Measurements from ENCODE around the gene GALC. TPM values are rescaled to one million over a fixed set of nuclear protein-coding genes. Genes with fewer than 3 reads are reported as not detected.
A peak's percentile ranks its signal among the peaks of the same experiment; 100 is the strongest.

Gene GALC
- total RNA-seq, 2 donors from 2014 or later = 31.8 to 76.0 TPM

GRCh38 chr14:87998482-87998881, 5.5 kb upstream of the GALC start:
- H3K4me3 Mint-ChIP-seq = no peak overlapping the region
- no peaks in the 10 kb centered on the region for H3K9me3 Mint-ChIP-seq
- Histone ChIP-seq H3K27ac (ENCODE audit: low read depth, low read length) (no peak overlapping the region), H3K4me3 (ENCODE audit: low read length) (no peak overlapping the region), H3K9ac (ENCODE audit: extremely low read depth, low read length, poor library complexity, severe bottlenecking) (no peak overlapping the region), H3K4me1 (ENCODE audit: control insufficient read depth, insufficient read depth, low read length) (peaks cover 11% of the 10 kb centered on the region), H3K9me3 (ENCODE audit: control insufficient read depth, low read length) (peaks cover 12% of the 10 kb centered on the region), H3K36me3 (ENCODE audit: control insufficient read depth, insufficient read depth, low read length) (no peaks in the 10 kb centered on the region), H3K27me3 (ENCODE audit: control insufficient read depth, insufficient read depth, low read length, poor library complexity, severe bottlenecking) (no peaks in the 10 kb centered on the region)
- no peaks in the 10 kb centered on the region for H3K27me3 Mint-ChIP-seq (ENCODE audit: insufficient read depth)
- no peaks in the 10 kb centered on the region for H3K36me3 Mint-ChIP-seq (ENCODE audit: low read depth)
- TF ChIP-seq, protein P1, sequence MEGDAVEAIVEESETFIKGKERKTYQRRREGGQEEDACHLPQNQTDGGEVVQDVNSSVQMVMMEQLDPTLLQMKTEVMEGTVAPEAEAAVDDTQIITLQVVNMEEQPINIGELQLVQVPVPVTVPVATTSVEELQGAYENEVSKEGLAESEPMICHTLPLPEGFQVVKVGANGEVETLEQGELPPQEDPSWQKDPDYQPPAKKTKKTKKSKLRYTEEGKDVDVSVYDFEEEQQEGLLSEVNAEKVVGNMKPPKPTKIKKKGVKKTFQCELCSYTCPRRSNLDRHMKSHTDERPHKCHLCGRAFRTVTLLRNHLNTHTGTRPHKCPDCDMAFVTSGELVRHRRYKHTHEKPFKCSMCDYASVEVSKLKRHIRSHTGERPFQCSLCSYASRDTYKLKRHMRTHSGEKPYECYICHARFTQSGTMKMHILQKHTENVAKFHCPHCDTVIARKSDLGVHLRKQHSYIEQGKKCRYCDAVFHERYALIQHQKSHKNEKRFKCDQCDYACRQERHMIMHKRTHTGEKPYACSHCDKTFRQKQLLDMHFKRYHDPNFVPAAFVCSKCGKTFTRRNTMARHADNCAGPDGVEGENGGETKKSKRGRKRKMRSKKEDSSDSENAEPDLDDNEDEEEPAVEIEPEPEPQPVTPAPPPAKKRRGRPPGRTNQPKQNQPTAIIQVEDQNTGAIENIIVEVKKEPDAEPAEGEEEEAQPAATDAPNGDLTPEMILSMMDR (conservative IDR thresholded peaks at IDR 0.05) = no peak
- H3K27ac Mint-ChIP-seq = no peak overlapping the region
- peaks cover 20% of the 10 kb centered on the region for H3K4me1 Mint-ChIP-seq
- no peak for DNase-seq

DNA sequence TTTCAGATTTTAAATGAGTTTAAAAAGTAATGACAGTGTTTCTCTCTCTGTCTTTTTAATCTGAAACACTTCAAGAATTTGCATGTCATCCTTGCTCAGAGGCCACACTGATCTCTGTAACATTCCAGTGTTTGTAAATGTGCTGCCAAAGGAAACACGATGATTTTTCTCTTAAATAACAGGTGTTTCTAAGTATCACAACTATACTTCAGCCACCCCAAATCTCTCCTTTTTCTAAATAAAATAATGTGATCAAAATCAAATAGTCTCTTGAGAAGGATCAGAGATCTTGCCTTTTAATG, 3.3 kb upstream of the GALC start:
- Mint-ChIP-seq H3K27ac (peak overlapping the region; percentile 37), H3K4me3 (no peak overlapping the region), H3K27me3 (ENCODE audit: insufficient read depth) (no peaks in the 10 kb centered on the region), H3K36me3 (ENCODE audit: low read depth) (no peaks in the 10 kb centered on the region), H3K9me3 (no peaks in the 10 kb centered on the region), H3K4me1 (peaks cover 27% of the 10 kb centered on the region)
- peaks cover 12% of the 10 kb centered on the region for H3K9me3 ChIP-seq (ENCODE audit: control insufficient read depth, low read length)
- DNase-seq = no peak
- H3K9ac ChIP-seq (ENCODE audit: extremely low read depth, low read length, poor library complexity, severe bottlenecking) = no peak overlapping the region
- 80 to 100% methylated on average over 1 of the region's 1 CpG for WGBS, 2 experiments (ENCODE audit: insufficient coverage in 1 of 2, insufficient read length in 1 of 2)
- no peak overlapping the region for H3K27ac ChIP-seq (ENCODE audit: low read depth, low read length)
- TF ChIP-seq, protein P1 (conservative IDR thresholded peaks at IDR 0.05) = no peak
- no peak overlapping the region for H3K4me3 ChIP-seq (ENCODE audit: low read length)
- H3K4me1 ChIP-seq (ENCODE audit: control insufficient read depth, insufficient read depth, low read length) = peaks cover 15% of the 10 kb centered on the region
- no peaks in the 10 kb centered on the region for H3K36me3 ChIP-seq (ENCODE audit: control insufficient read depth, insufficient read depth, low read length)
- H3K27me3 ChIP-seq (ENCODE audit: control insufficient read depth, insufficient read depth, low read length, poor library complexity, severe bottlenecking) = no peaks in the 10 kb centered on the region

- Histone ChIP-seq H3K9ac (ENCODE audit: extremely low read depth, low read length, poor library complexity, severe bottlenecking) (no peak overlapping the region), H3K27me3 (ENCODE audit: control insufficient read depth, insufficient read depth, low read length, poor library complexity, severe bottlenecking) (no peaks in the 10 kb centered on the region), H3K4me3 (ENCODE audit: low read length) (peak overlapping the region; percentile 21), H3K36me3 (ENCODE audit: control insufficient read depth, insufficient read depth, low read length) (no peaks in the 10 kb centered on the region), H3K9me3 (ENCODE audit: control insufficient read depth, low read length) (peaks cover 12% of the 10 kb centered on the region), H3K27ac (ENCODE audit: low read depth, low read length) (no peak overlapping the region), H3K4me1 (ENCODE audit: control insufficient read depth, insufficient read depth, low read length) (peaks cover 15% of the 10 kb centered on the region)
- Mint-ChIP-seq H3K4me3 (no peak overlapping the region), H3K4me1 (peaks cover 27% of the 10 kb centered on the region), H3K9me3 (no peaks in the 10 kb centered on the region), H3K36me3 (ENCODE audit: low read depth) (no peaks in the 10 kb centered on the region), H3K27ac (peak overlapping the region; percentile 89), H3K27me3 (ENCODE audit: insufficient read depth) (no peaks in the 10 kb centered on the region)
- DNase-seq = peak; percentile 57
- TF ChIP-seq, protein P1 (conservative IDR thresholded peaks at IDR 0.05) = no peak
- 81 to 88% methylated on average over 4 to 6 of the region's 6 CpGs for WGBS, 2 experiments (ENCODE audit: insufficient coverage in 1 of 2, insufficient read length in 1 of 2)
Measured at GRCh38 chr14:87995500-87996290, 2.7 kb upstream of the GALC start.

Data from endodermal cell (in vitro differentiated cells).